A673 (cell line): ENCODE data around the gene HLA-A. TPM values are rescaled to one million over a fixed set of nuclear protein-coding genes. Genes with fewer than 3 reads are reported as not detected.

ENCODE experiments used
- BruUV-seq: library from RNA; stranded (reverse); fragments of 400-500 nt; replicated peaks from 2 replicates; lab custom pipeline; 2021; lab: Mats Ljungman, UMichigan
- CTCF ChIA-PET: fragments of 300-600 bp; sonication (Branson Sonifier 250); formaldehyde crosslinking; loops from one replicate; lab custom pipeline; 2022; ENCODE audit warnings: antibody characterized with exemption; lab: Charles Lee
- POLR2A ChIA-PET: fragments of 300-600 bp; sonication (Branson Sonifier 250); formaldehyde crosslinking; loops from one replicate; lab custom pipeline; 2022; ENCODE audit warnings: antibody characterized with exemption; ENCODE audit not compliant: low non-redundant PET; lab: Charles Lee
- DNase-seq: peaks from one replicate; pipeline ENCODE4 v3.0.0-alpha.2; 2015; ENCODE audit warnings: low spot score
- H3K27ac ChIP-seq: fragments of 200-600 bp; sonication (generic); 2 replicates; pipeline ENCODE4 v1.5.1; 2016; ENCODE audit warnings: mixed run types, low read depth, mild to moderate bottlenecking, mixed read lengths, antibody characterized with exemption, low read length; ENCODE audit not compliant: poor library complexity, severe bottlenecking
- H3K27me3 ChIP-seq: fragments of 200-600 bp; sonication (generic); replicated peaks from 2 replicates; pipeline ENCODE4 v1.6.1; 2017; ENCODE audit warnings: mixed run types, low read depth, mild to moderate bottlenecking, mixed read lengths, antibody characterized with exemption, low read length; ENCODE audit not compliant: insufficient read depth, poor library complexity
- H3K36me3 ChIP-seq: fragments of 200-600 bp; sonication (generic); 2 replicates; pipeline ENCODE4 v1.6.1; 2016; ENCODE audit warnings: mixed run types, mild to moderate bottlenecking, mixed read lengths, antibody characterized with exemption, low read length; ENCODE audit not compliant: insufficient read depth, poor library complexity, severe bottlenecking
- H3K4me1 ChIP-seq: fragments of 200-600 bp; sonication (generic); 2 replicates; pipeline ENCODE4 v1.6.1; 2017; ENCODE audit warnings: mixed run types, mild to moderate bottlenecking, mixed read lengths, antibody characterized with exemption, low read length; ENCODE audit not compliant: insufficient read depth, poor library complexity, severe bottlenecking
- H3K4me3 ChIP-seq: fragments of 200-600 bp; sonication (generic); 2 replicates; pipeline ENCODE4 v1.5.1; 2016; ENCODE audit warnings: low read depth, mixed run types, mild to moderate bottlenecking, mixed read lengths, low read length; ENCODE audit not compliant: poor library complexity, severe bottlenecking
- H3K9me3 ChIP-seq: fragments of 200-600 bp; sonication (generic); 2 replicates; pipeline ENCODE4 v1.6.1; 2016; ENCODE audit warnings: mixed run types, low read depth, mild to moderate bottlenecking, mixed read lengths, antibody characterized with exemption, low read length; ENCODE audit not compliant: poor library complexity, severe bottlenecking
- EZH2 ChIP-seq: fragments of 200-600 bp; sonication (generic); IDR thresholded peaks from 2 replicates; pipeline ENCODE4 v1.6.1; 2017; ENCODE audit warnings: borderline replicate concordance, low read depth, mild to moderate bottlenecking, mixed read lengths, antibody characterized with exemption, low read length; ENCODE audit not compliant: poor library complexity, severe bottlenecking
- intact Hi-C: fragments of 100-400 bp; cut with micrococcal nuclease; formaldehyde crosslinking; loops from one replicate; pipeline ENCODE4 v1.10.0; 2022; ENCODE audit not compliant: unreplicated experiment
- total RNA-seq: library from RNA; stranded (reverse); gene quantifications from 2 replicates; pipeline ENCODE4 v1.2.3, GENCODE V29; 2021
- TF ChIP-seq, protein P1 (sequence below): fragments of 300-800, 200-600 bp; sonication (generic); conservative IDR thresholded peaks from 2 replicates; pipeline ENCODE4 v1.5.1; 2017; ENCODE audit warnings: low read depth, mild to moderate bottlenecking, antibody characterized with exemption, low read length, moderate library complexity, mixed read lengths

Gene HLA-A
- total RNA-seq, 1 experiment from 2014 or later: 190 TPM

DNA sequence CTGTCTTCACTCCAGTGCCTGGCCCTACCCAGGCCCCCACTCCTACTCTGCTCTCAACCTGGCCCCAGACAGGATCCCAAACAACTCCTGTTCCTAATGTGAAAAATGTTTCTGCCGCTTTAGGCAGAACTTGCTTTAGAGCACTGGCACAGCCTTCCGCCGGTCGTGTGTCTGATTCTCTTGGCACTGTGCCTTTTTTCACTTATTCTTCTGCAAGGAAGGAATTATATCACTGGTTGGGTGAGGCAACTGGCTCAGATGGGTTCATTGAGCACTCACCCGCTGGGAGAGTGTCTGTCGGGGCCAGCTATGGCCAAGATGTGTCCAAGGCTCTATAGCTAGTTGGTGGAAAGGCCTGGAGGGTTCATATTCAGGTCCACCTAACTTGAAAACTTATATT, 33.6 kb upstream of the HLA-A start:
- CTCF ChIA-PET: no interaction called here
- POLR2A ChIA-PET: no interaction called here
- no peak for TF ChIP-seq EZH2
- TF ChIP-seq, protein P1, sequence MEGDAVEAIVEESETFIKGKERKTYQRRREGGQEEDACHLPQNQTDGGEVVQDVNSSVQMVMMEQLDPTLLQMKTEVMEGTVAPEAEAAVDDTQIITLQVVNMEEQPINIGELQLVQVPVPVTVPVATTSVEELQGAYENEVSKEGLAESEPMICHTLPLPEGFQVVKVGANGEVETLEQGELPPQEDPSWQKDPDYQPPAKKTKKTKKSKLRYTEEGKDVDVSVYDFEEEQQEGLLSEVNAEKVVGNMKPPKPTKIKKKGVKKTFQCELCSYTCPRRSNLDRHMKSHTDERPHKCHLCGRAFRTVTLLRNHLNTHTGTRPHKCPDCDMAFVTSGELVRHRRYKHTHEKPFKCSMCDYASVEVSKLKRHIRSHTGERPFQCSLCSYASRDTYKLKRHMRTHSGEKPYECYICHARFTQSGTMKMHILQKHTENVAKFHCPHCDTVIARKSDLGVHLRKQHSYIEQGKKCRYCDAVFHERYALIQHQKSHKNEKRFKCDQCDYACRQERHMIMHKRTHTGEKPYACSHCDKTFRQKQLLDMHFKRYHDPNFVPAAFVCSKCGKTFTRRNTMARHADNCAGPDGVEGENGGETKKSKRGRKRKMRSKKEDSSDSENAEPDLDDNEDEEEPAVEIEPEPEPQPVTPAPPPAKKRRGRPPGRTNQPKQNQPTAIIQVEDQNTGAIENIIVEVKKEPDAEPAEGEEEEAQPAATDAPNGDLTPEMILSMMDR: no peak

DNA sequence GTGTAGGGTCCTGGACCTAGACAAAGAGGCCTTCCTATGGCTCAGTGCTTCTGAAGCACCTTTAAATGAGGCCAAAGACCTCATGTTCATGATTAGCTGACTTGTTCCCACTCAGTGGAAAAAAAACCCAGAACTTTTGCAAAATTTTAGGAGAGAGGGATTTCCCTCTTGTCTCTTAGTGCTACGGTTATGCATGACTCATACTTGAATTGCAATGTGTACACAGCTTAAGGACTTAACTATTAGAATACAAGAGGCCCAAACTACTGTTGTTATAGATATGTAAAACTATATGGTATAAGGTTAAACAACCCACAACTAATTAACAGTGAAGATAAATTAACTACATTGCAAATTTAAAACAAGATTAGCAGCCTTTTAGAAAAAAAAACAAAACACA, 32.3 kb upstream of the HLA-A start:
- Histone ChIP-seq H3K36me3 (no peaks in the 10 kb centered on the region), H3K4me3 (no peak overlapping the region), H3K9me3 (no peaks in the 10 kb centered on the region), H3K27me3 (no peaks in the 10 kb centered on the region), H3K27ac (no peak overlapping the region), H3K4me1 (no peaks in the 10 kb centered on the region)
- no peak for DNase-seq
- TF ChIP-seq EZH2: no peak
- TF ChIP-seq, protein P1: no peak
- ChIA-PET CTCF (no interaction called here), POLR2A (no interaction called here)
- no TSS peak for BruUV-seq
- intact Hi-C loops: no loop called here

More for the DNA sequence above, 33.6 kb upstream of the HLA-A start:
- Histone ChIP-seq H3K27me3 (no peaks in the 10 kb centered on the region), H3K36me3 (no peaks in the 10 kb centered on the region), H3K9me3 (no peaks in the 10 kb centered on the region), H3K4me3 (no peak overlapping the region), H3K4me1 (no peaks in the 10 kb centered on the region), H3K27ac (no peak overlapping the region)
- no TSS peak for BruUV-seq
- intact Hi-C loops: no loop called here
- no peak for DNase-seq

DNA sequence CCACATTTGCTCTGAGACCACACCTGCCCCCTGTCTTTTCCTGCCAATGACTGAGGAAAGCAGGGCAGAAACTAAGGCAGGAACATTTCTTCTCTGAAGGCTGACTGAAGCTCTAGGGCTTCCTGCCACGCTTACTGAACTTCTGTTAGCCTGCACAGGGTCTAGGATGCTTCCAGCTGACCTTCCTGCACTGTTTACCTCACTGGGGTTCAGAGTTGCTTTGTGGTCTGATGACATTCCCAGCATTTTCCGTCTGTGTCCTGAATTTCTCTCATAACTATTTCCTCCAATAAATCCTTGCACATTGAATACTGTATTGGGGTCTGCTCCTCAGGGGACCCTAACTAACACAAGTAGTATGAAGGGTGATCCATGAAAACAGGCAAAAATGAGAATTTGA, 29.5 kb upstream of the HLA-A start:
- ChIA-PET POLR2A (no interaction called here), CTCF (no interaction called here)
- Histone ChIP-seq H3K9me3 (no peaks in the 10 kb centered on the region), H3K27me3 (no peaks in the 10 kb centered on the region), H3K36me3 (no peaks in the 10 kb centered on the region), H3K4me1 (no peaks in the 10 kb centered on the region), H3K27ac (no peak overlapping the region), H3K4me3 (no peak overlapping the region)
- BruUV-seq: no TSS peak
- no peak for TF ChIP-seq EZH2
- TF ChIP-seq, protein P1: no peak
- DNase-seq: no peak
- intact Hi-C loops: no loop called here
